Neural progenitor cell (in vitro differentiated cells): ENCODE data around the gene RBM33.

Experiments
- EZH2 ChIP-seq: fragments of 200-600 bp; sonication (generic); IDR thresholded peaks from 2 replicates; pipeline ENCODE4 v1.6.1; 2017; ENCODE audit warnings: antibody characterized with exemption, mild to moderate bottlenecking, moderate library complexity
- EZH2phosphoT487 ChIP-seq: fragments of 200-600 bp; sonication (generic); IDR thresholded peaks from 2 replicates; pipeline ENCODE4 v1.6.1; 2017; ENCODE audit warnings: antibody characterized with exemption
- TF ChIP-seq, protein P1 (sequence below): fragments of 200-600 bp; sonication (generic); IDR thresholded peaks from 2 replicates; pipeline ENCODE4 v1.5.1; 2017; ENCODE audit warnings: antibody characterized with exemption, mild to moderate bottlenecking

DNA sequence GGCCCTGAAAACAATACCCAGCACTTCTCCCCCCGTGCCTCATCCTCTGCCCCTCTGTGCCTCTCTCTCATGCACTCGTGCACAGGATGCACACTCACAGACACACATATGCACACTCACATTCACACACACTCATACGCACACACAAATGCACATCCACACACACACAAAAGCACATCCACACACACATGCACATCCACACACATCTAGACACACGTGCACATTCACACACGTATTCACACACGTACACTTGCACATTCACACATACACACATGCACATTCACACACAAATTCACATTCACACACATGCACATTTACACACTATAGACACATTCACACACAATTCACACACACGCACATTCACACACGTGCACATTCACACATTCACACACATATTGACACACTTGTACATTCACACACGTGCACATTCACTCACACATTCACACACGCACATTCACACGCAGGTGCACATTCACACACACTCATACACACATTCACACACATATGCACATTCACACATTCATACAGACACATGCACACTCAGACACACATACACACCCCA, 148.6 kb downstream of the RBM33 start:
- TF ChIP-seq, protein P1, sequence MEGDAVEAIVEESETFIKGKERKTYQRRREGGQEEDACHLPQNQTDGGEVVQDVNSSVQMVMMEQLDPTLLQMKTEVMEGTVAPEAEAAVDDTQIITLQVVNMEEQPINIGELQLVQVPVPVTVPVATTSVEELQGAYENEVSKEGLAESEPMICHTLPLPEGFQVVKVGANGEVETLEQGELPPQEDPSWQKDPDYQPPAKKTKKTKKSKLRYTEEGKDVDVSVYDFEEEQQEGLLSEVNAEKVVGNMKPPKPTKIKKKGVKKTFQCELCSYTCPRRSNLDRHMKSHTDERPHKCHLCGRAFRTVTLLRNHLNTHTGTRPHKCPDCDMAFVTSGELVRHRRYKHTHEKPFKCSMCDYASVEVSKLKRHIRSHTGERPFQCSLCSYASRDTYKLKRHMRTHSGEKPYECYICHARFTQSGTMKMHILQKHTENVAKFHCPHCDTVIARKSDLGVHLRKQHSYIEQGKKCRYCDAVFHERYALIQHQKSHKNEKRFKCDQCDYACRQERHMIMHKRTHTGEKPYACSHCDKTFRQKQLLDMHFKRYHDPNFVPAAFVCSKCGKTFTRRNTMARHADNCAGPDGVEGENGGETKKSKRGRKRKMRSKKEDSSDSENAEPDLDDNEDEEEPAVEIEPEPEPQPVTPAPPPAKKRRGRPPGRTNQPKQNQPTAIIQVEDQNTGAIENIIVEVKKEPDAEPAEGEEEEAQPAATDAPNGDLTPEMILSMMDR = no peak
- TF ChIP-seq EZH2phosphoT487 = no peak
- TF ChIP-seq EZH2 = no peak
